HepG2 (cell line): ENCODE data around the gene EPSTI1. TPM values are rescaled to one million over a fixed set of nuclear protein-coding genes. Genes with fewer than 3 reads are reported as not detected.

Experiments used
- ATAC-seq: fragments of 200-7000 bp; cut with Tn5 transposase; 3 replicates; pipeline ENCODE4 v1.9.1; 2020; ENCODE audit warnings: mild to moderate bottlenecking, moderate library complexity
- BruUV-seq: library from RNA; stranded (reverse); fragments of 400-500 nt; replicated peaks from 2 replicates; lab custom pipeline; 2021; lab: Mats Ljungman, UMichigan
- CTCF ChIA-PET: fragments of 300-600 bp; formaldehyde crosslinking; extraction: SDS; loops from one replicate; lab custom pipeline; 2021; ENCODE audit warnings: low total read pairs, inconsistent platforms, low intra/inter-chr PET ratio; lab: Yijun Ruan, JAX
- POLR2A ChIA-PET: fragments of 350-600 bp; sonication (Branson Sonifier 250); formaldehyde crosslinking; loops from one replicate; lab custom pipeline; 2020; ENCODE audit warnings: antibody characterized with exemption, inconsistent platforms; lab: Yijun Ruan, JAX
- DNase-seq: peaks from one replicate; pipeline ENCODE4 v3.0.0-alpha.2; 2015; ENCODE audit warnings: low spot score
- FAIRE-seq: peaks from 3 replicates; lab custom pipeline; 2011; peaks lifted over from hg19 to GRCh38; lab: Jason Lieb, UNC
- H2AFZ ChIP-seq: one replicate; pipeline ENCODE4 v1.6.1; 2011; ENCODE audit warnings: low read length, inconsistent platforms
- H3K27ac ChIP-seq: fragments of 300-600 bp; 3 replicates; pipeline ENCODE4 v1.8.0; 2011; ENCODE audit warnings: mixed run types, mild to moderate bottlenecking, mixed read lengths, low read length, inconsistent platforms; ENCODE audit not compliant: insufficient read depth; ENCODE audit errors: extremely low read length
- H3K27me3 ChIP-seq, 2 experiments: fragments of 200-600 bp in 1 of 2; 2 replicates in 1 of 2; 3 replicates in 1 of 2; pipeline versions ENCODE4 v1.6.0 to v1.8.0; 2011; ENCODE audit warnings: low read length in 2 of 2, mild to moderate bottlenecking in 2 of 2, moderate library complexity in 2 of 2, inconsistent platforms in 1 of 2; ENCODE audit not compliant: insufficient read depth in 2 of 2, control insufficient read depth in 1 of 2
- H3K36me3 ChIP-seq, 2 experiments: fragments of 200-600 bp in 1 of 2; replicated peaks in 1 of 2; 2 replicates in 1 of 2; 3 replicates in 1 of 2; pipeline versions ENCODE4 v1.5.1 to v1.8.0; 2011; ENCODE audit warnings: low read length in 2 of 2, inconsistent platforms in 1 of 2; ENCODE audit not compliant: insufficient read depth in 2 of 2, control insufficient read depth in 1 of 2
- H3K4me1 ChIP-seq: 2 replicates; pipeline ENCODE4 v1.5.1; 2012; ENCODE audit warnings: low read length, inconsistent platforms; ENCODE audit not compliant: insufficient read depth
- H3K4me2 ChIP-seq: 2 replicates; pipeline ENCODE4 v1.6.0; 2011; ENCODE audit warnings: low read depth, low read length, inconsistent platforms
- H3K4me3 ChIP-seq, 3 experiments: fragments of 200-600 bp in 1 of 3; sonication (generic), shearing (Covaris generic) in 1 of 3; replicated peaks in 1 of 3; 2 replicates each; pipeline ENCODE4 v1.5.1; 2011 to 2016; ENCODE audit warnings: low read length in 3 of 3, inconsistent platforms in 2 of 3, low read depth in 2 of 3, mild to moderate bottlenecking in 2 of 3, control low read depth in 1 of 3, mixed read lengths in 1 of 3; ENCODE audit not compliant: insufficient read depth in 1 of 3
- H3K79me2 ChIP-seq: one replicate; pipeline ENCODE4 v1.6.1; 2011; ENCODE audit warnings: low read length, inconsistent platforms; ENCODE audit not compliant: insufficient read depth
- H3K9ac ChIP-seq: 2 replicates; pipeline ENCODE4 v1.6.0; 2011; ENCODE audit warnings: mild to moderate bottlenecking, low read depth, low read length, inconsistent platforms; ENCODE audit not compliant: insufficient read depth
- H3K9me3 ChIP-seq: 2 replicates; pipeline ENCODE4 v1.5.1; 2012; ENCODE audit warnings: mild to moderate bottlenecking, low read length
- H4K20me1 ChIP-seq: 2 replicates; pipeline ENCODE4 v1.6.0; 2011; ENCODE audit warnings: inconsistent platforms, mild to moderate bottlenecking, low read length, moderate library complexity; ENCODE audit not compliant: insufficient read depth
- ARHGAP35 ChIP-seq: sonication (generic); formaldehyde crosslinking; IDR thresholded peaks from 2 replicates; pipeline ENCODE4 v1.9.0; 2022; ENCODE audit warnings: mild to moderate bottlenecking, inconsistent platforms, moderate library complexity, missing genetic modification reagents, borderline replicate concordance
- ATF1 ChIP-seq: IDR thresholded peaks from 2 replicates; pipeline ENCODE4 v1.6.1; 2016; ENCODE audit warnings: mild to moderate bottlenecking, control low read depth
- GFI1 ChIP-seq: sonication (generic); formaldehyde crosslinking; IDR thresholded peaks from 2 replicates; pipeline ENCODE4 v1.5.0; 2020; ENCODE audit warnings: missing genetic modification reagents, mild to moderate bottlenecking, borderline replicate concordance
- GTF2F1 ChIP-seq: fragments of 150-350 bp; IDR thresholded peaks from 2 replicates; pipeline ENCODE4 v1.6.1; 2014; ENCODE audit warnings: low read length
- MED1 ChIP-seq: sonication (generic); formaldehyde crosslinking; IDR thresholded peaks from 2 replicates; pipeline ENCODE4 v1.4.0; 2020; ENCODE audit warnings: missing genetic modification reagents
- NFRKB ChIP-seq: fragments of 450-650 bp; IDR thresholded peaks from 2 replicates; pipeline ENCODE4 v1.6.1; 2017
- PAX8 ChIP-seq: sonication (generic); formaldehyde crosslinking; IDR thresholded peaks from 2 replicates; pipeline ENCODE4 v1.8.0; 2022; ENCODE audit warnings: mild to moderate bottlenecking, missing genetic modification reagents, borderline replicate concordance
- SP4 ChIP-seq: sonication (generic); formaldehyde crosslinking; IDR thresholded peaks from 2 replicates; pipeline ENCODE4 v1.8.1; 2023; ENCODE audit warnings: mild to moderate bottlenecking, missing genetic modification reagents
- STAT5B ChIP-seq: sonication (generic); formaldehyde crosslinking; IDR thresholded peaks from 2 replicates; pipeline ENCODE4 v1.4.0; 2020; ENCODE audit warnings: missing genetic modification reagents
- THRA ChIP-seq: sonication (generic); formaldehyde crosslinking; IDR thresholded peaks from 2 replicates; pipeline ENCODE4 v1.4.0; 2020; ENCODE audit warnings: missing genetic modification reagents, borderline replicate concordance
- ZNF207 ChIP-seq: fragments of 450-650 bp; IDR thresholded peaks from 2 replicates; pipeline ENCODE4 v1.6.1; 2016; ENCODE audit warnings: antibody characterized with exemption, borderline replicate concordance
- ZNF232 ChIP-seq: sonication (generic); formaldehyde crosslinking; IDR thresholded peaks from 2 replicates; pipeline ENCODE4 v1.4.0; 2020; ENCODE audit warnings: missing genetic modification reagents, borderline replicate concordance
- ZNF350 ChIP-seq: sonication (generic); formaldehyde crosslinking; IDR thresholded peaks from 2 replicates; pipeline ENCODE4 v1.4.0; 2020; ENCODE audit warnings: mild to moderate bottlenecking, low read depth, missing genetic modification reagents, borderline replicate concordance
- ZNF546 ChIP-seq: sonication (generic); formaldehyde crosslinking; conservative IDR thresholded peaks from 2 replicates; pipeline ENCODE4 v1.8.1; 2023; ENCODE audit warnings: mild to moderate bottlenecking, missing genetic modification reagents
- ZNF616 ChIP-seq: sonication (generic); formaldehyde crosslinking; IDR thresholded peaks from 2 replicates; pipeline ENCODE4 v1.5.0; 2020; ENCODE audit warnings: low read depth, mild to moderate bottlenecking, missing genetic modification reagents
- ZNF772 ChIP-seq: sonication (generic); formaldehyde crosslinking; IDR thresholded peaks from 2 replicates; pipeline ENCODE4 v1.5.0; 2020; ENCODE audit warnings: mild to moderate bottlenecking, missing genetic modification reagents
- WGBS: methylation state at CpG from one replicate; pipeline ENCODE4 v1.1.6; 2017; ENCODE audit warnings: low lambda C conversion rate; 5-methylcytosine and 5-hydroxymethylcytosine counted together
- in situ Hi-C: cut with HindIII; loops from 2 replicates; pipeline ENCODE4 v1.10.0; 2017; ENCODE audit warnings: low pct_unique_long_range_greater_than_20kb; ENCODE audit not compliant: extremely low pct_ligation_motif_present
- intact Hi-C: fragments of 100-400 bp; cut with micrococcal nuclease; formaldehyde crosslinking; loops from one replicate; pipeline ENCODE4 v1.10.0; 2022; ENCODE audit not compliant: unreplicated experiment
- polyA plus RNA-seq, 8 experiments: library from polyadenylated mRNA; depleted of rRNA in 3 of 8; stranded (reverse) in 7 of 8; unstranded in 1 of 8; fragments of >200 nt; fragmentation: Illumina TruSeq in 4 of 8; extraction: Trizol in 4 of 8; gene quantifications; 2 replicates each; pipeline versions ENCODE4 v1.2.1 to v1.2.3, GENCODE V29; 2011 to 2016; ENCODE audit warnings: low read depth in 4 of 8, missing spikeins in 1 of 8, mixed read lengths in 1 of 8; ENCODE audit not compliant: insufficient read depth in 1 of 8
- total RNA-seq, 5 experiments: library from RNA; depleted of rRNA; stranded (reverse); fragments of >200 nt; fragmentation: Illumina TruSeq; extraction: Trizol; gene quantifications; 2 replicates each; pipeline ENCODE4 v1.2.3, GENCODE V29; 2016; ENCODE audit warnings: low read depth in 1 of 5
- TF ChIP-seq, protein P1 (sequence below): sonication (generic); formaldehyde crosslinking; conservative IDR thresholded peaks from 2 replicates; pipeline ENCODE4 v1.4.0; 2020; ENCODE audit warnings: missing genetic modification reagents
- TF ChIP-seq, protein P2 (sequence below): sonication (generic); formaldehyde crosslinking; IDR thresholded peaks from 2 replicates; pipeline ENCODE4 v1.5.1; 2020; ENCODE audit warnings: mild to moderate bottlenecking, missing genetic modification reagents, borderline replicate concordance

Gene EPSTI1
- total and polyA plus RNA-seq, 2 of the 13 experiments (the other 11 are each of a cell fraction or from before 2014, with no cell fraction given) = 0.03 TPM; not detected in 1

DNA sequence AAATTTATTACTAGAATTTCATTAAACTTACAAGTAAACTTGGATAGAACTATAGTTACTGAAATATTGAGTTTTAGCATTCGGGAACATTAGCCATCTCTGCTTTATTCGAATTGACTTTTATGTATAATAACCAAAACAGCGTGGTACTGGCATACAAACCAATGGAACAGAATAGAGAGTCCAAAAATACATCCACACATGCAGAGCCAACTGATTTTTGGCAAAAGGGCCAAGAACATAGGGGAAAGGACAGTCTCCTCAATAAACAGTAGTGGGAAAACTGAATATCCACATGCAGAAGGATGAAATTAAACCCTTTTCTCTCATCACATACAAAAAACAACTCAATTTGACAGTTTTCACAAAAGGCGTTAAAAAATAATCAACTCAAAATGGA, 84.3 kb downstream of the EPSTI1 start:
- ATAC-seq (no peak), DNase-seq (no peak), FAIRE-seq (no peak)
- Histone ChIP-seq H3K4me3 (no peak overlapping the region), H3K27me3 (no peaks in the 10 kb centered on the region), H3K9me3 (no peaks in the 10 kb centered on the region), H3K9ac (no peak overlapping the region), H2AFZ (no peak overlapping the region), H3K36me3 (no peaks in the 10 kb centered on the region), H3K27ac (no peak overlapping the region), H4K20me1 (no peaks in the 10 kb centered on the region), H3K4me2 (no peak overlapping the region), H3K4me1 (no peaks in the 10 kb centered on the region), H3K79me2 (no peaks in the 10 kb centered on the region)
- ChIA-PET POLR2A (no interaction called here), CTCF (no interaction called here)
- intact Hi-C loops (no loop called here), in situ Hi-C loops (no loop called here)
- TF ChIP-seq ZNF350 (no peak), ZNF772 (CRISPR knock-in tag) (no peak), PAX8 (CRISPR knock-in tag) (no peak), ZNF232 (CRISPR knock-in tag) (no peak), THRA (CRISPR knock-in tag) (no peak), ZNF207 (no peak), GFI1 (CRISPR knock-in tag) (no peak), MED1 (CRISPR knock-in tag) (no peak), NFRKB (no peak), GTF2F1 (no peak), ZNF616 (CRISPR knock-in tag) (no peak), ATF1 (no peak), SP4 (CRISPR knock-in tag) (no peak), ARHGAP35 (CRISPR knock-in tag) (no peak), ZNF546 (CRISPR knock-in tag) (no peak), STAT5B (CRISPR knock-in tag) (no peak)
- TF ChIP-seq, protein P1, sequence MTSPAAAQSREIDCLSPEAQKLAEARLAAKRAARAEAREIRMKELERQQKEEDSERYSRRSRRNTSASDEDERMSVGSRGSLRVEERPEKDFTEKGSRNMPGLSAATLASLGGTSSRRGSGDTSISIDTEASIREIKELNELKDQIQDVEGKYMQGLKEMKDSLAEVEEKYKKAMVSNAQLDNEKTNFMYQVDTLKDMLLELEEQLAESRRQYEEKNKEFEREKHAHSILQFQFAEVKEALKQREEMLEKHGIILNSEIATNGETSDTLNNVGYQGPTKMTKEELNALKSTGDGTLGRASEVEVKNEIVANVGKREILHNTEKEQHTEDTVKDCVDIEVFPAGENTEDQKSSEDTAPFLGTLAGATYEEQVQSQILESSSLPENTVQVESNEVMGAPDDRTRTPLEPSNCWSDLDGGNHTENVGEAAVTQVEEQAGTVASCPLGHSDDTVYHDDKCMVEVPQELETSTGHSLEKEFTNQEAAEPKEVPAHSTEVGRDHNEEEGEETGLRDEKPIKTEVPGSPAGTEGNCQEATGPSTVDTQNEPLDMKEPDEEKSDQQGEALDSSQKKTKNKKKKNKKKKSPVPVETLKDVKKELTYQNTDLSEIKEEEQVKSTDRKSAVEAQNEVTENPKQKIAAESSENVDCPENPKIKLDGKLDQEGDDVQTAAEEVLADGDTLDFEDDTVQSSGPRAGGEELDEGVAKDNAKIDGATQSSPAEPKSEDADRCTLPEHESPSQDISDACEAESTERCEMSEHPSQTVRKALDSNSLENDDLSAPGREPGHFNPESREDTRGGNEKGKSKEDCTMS (CRISPR knock-in tag) = no peak
- TF ChIP-seq, protein P2, sequence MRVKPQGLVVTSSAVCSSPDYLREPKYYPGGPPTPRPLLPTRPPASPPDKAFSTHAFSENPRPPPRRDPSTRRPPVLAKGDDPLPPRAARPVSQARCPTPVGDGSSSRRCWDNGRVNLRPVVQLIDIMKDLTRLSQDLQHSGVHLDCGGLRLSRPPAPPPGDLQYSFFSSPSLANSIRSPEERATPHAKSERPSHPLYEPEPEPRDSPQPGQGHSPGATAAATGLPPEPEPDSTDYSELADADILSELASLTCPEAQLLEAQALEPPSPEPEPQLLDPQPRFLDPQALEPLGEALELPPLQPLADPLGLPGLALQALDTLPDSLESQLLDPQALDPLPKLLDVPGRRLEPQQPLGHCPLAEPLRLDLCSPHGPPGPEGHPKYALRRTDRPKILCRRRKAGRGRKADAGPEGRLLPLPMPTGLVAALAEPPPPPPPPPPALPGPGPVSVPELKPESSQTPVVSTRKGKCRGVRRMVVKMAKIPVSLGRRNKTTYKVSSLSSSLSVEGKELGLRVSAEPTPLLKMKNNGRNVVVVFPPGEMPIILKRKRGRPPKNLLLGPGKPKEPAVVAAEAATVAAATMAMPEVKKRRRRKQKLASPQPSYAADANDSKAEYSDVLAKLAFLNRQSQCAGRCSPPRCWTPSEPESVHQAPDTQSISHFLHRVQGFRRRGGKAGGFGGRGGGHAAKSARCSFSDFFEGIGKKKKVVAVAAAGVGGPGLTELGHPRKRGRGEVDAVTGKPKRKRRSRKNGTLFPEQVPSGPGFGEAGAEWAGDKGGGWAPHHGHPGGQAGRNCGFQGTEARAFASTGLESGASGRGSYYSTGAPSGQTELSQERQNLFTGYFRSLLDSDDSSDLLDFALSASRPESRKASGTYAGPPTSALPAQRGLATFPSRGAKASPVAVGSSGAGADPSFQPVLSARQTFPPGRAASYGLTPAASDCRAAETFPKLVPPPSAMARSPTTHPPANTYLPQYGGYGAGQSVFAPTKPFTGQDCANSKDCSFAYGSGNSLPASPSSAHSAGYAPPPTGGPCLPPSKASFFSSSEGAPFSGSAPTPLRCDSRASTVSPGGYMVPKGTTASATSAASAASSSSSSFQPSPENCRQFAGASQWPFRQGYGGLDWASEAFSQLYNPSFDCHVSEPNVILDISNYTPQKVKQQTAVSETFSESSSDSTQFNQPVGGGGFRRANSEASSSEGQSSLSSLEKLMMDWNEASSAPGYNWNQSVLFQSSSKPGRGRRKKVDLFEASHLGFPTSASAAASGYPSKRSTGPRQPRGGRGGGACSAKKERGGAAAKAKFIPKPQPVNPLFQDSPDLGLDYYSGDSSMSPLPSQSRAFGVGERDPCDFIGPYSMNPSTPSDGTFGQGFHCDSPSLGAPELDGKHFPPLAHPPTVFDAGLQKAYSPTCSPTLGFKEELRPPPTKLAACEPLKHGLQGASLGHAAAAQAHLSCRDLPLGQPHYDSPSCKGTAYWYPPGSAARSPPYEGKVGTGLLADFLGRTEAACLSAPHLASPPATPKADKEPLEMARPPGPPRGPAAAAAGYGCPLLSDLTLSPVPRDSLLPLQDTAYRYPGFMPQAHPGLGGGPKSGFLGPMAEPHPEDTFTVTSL (CRISPR knock-in tag) = no peak
- WGBS = 12% methylated on average over 4 of the region's 4 CpGs
- BruUV-seq = no TSS peak
